AG04449 (cell line): ENCODE measurements around the gene FRMD1.

Experiments
- CTCF ChIA-PET: fragments of 350-600 bp; formaldehyde crosslinking; extraction: SDS; loops from one replicate; lab custom pipeline; 2021; ENCODE audit warnings: antibody characterized with exemption; lab: Yijun Ruan, JAX
- POLR2A ChIA-PET: fragments of 400-600, 350-600 bp; formaldehyde crosslinking; extraction: SDS; loops from one replicate; lab custom pipeline; 2020; ENCODE audit warnings: antibody characterized with exemption, inconsistent platforms; lab: Yijun Ruan, JAX
- DNase-seq: peaks from one replicate; pipeline ENCODE4 v3.0.0-alpha.2; 2010; ENCODE audit warnings: low read depth, low spot score
- H3K4me3 ChIP-seq: 2 replicates; pipeline ENCODE4 v1.5.1; 2011; ENCODE audit warnings: low read depth, mild to moderate bottlenecking, control low read depth, low read length
- TF ChIP-seq, protein P1 (sequence below): IDR thresholded peaks from one replicate; pipeline ENCODE4 v1.5.1; 2011; ENCODE audit warnings: mild to moderate bottlenecking, moderate library complexity, low read length, control low read depth, inconsistent platforms; ENCODE audit not compliant: insufficient read depth; ENCODE audit errors: missing control alignments

The FRMD1 gene

DNA sequence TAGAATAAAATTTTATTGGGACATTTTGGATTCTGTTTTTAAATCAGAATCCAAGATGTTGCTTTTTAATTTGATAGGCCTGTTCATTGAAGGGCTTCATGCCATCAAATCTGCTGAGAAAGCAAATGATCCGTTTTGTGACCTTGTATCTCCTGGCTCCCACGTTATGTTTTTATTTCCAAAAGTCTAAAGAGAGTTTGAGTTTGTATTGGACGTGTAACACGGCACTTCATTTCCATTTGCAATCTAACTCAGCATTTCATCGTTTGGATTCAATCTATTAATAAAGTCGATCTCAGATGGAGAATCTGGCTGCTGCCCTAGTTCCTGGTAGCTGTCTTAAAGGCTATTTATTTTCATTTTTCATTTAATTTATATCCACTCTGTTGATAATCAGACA, 64.6 kb downstream of the FRMD1 start:
- ChIA-PET POLR2A (no interaction called here), CTCF (no interaction called here)
- H3K4me3 ChIP-seq, result no peak overlapping the region
- DNase-seq, result no peak
- TF ChIP-seq, protein P1, sequence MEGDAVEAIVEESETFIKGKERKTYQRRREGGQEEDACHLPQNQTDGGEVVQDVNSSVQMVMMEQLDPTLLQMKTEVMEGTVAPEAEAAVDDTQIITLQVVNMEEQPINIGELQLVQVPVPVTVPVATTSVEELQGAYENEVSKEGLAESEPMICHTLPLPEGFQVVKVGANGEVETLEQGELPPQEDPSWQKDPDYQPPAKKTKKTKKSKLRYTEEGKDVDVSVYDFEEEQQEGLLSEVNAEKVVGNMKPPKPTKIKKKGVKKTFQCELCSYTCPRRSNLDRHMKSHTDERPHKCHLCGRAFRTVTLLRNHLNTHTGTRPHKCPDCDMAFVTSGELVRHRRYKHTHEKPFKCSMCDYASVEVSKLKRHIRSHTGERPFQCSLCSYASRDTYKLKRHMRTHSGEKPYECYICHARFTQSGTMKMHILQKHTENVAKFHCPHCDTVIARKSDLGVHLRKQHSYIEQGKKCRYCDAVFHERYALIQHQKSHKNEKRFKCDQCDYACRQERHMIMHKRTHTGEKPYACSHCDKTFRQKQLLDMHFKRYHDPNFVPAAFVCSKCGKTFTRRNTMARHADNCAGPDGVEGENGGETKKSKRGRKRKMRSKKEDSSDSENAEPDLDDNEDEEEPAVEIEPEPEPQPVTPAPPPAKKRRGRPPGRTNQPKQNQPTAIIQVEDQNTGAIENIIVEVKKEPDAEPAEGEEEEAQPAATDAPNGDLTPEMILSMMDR, result no peak

- no peak overlapping the region for H3K4me3 ChIP-seq
- ChIA-PET CTCF (no interaction called here), POLR2A (no interaction called here)
- TF ChIP-seq, protein P1, result no peak
- DNase-seq, result no peak
Observed at GRCh38 chr6:168013250-168013915, 65.6 kb downstream of the FRMD1 start.

GRCh38 chr6:168012431-168013249, 66.4 kb downstream of the FRMD1 start:
- no peak for DNase-seq
- H3K4me3 ChIP-seq, result no peak overlapping the region
- TF ChIP-seq, protein P1, result no peak
- POLR2A ChIA-PET, result no interaction called here
- CTCF ChIA-PET, result no interaction called here

DNA sequence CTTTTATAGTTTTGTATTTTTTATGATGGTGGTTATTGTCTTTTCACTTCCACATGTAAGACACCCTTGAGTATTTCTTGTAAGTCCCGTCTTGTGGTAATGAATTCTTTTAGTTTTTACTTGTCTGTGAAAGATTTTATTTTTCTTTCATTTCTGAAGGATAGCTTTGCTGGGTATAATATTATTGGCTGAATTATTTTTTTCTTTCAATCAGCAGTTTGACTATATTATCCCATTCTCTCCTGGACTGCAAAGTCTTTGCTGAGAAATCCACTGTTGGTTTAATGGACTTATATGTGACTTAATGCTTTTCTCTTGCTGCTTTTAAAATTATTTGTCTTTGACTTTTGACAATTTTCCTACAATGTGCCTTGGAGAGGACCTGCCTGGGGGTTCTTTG, 67.7 kb downstream of the FRMD1 start:
- POLR2A ChIA-PET, result no interaction called here
- CTCF ChIA-PET, result interaction anchor here (0.8 kb wide), 1 partner anchor 22 kb away, joined by 3 read pairs; no protein-coding TSS in a partner anchor
- H3K4me3 ChIP-seq, result no peak overlapping the region
- TF ChIP-seq, protein P1, result no peak
- DNase-seq, result no peak

- POLR2A ChIA-PET, result no interaction called here
- TF ChIP-seq, protein P1, result no peak
- CTCF ChIA-PET, result no interaction called here
- DNase-seq, result no peak
- no peak overlapping the region for H3K4me3 ChIP-seq
Observed at GRCh38 chr6:168009331-168009730, 69.7 kb downstream of the FRMD1 start.
